GM21447 (cell line): ENCODE results near the gene ADNP2.
A peak's percentile ranks its signal among the peaks of the same experiment; 100 is the strongest.

Source experiments
- ATAC-seq: cut with Tn5 transposase; IDR thresholded peaks from one replicate; pipeline ENCODE4 v1.9.1; 2021; ENCODE audit not compliant: unreplicated experiment

Gene ADNP2

DNA sequence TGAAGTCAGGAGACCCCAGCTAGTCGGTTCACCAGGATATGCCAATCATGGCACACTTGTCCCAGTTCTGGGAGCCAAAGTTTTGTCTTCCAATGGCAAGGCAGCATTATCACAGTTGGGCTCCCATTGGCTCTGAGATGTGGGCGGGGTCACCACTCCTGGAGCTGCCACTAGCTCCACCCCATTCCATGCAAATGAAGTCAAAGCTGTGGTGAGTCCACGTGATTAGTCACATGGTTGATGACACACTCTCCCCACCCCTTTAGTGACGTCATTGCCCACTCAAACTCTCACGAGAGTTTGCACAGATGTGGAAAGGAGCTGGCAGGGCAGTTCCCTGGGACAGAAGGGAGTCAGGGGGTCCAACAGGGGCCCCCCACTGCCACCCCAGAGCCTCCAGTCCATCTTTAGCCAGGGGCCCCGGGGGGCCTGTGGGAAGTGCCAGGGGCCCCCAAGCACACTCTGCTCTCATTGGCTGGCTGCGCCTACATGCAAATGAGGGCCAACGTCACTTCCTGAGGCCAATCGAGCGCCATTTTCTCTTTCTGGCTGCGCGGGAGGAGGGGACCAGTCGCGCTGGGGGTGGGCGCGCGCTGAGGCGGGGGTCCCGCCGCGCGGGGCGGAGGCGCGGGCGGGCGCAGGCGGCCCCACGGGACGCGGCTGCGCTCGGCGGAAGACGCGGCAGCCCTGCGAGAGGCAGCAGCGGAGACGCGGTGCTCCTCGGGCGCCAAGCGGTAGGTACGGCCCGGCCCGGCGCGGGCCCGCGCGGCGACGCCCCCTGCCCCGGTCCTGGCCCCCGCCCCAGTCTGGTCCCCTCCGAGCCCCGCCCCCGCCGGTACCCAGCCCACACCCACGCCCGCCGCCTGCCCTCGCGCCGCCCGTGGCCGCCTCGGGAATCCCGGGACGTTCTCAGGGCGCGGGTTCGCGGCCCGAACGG, at the start of gene ADNP2:
TSS of gene ADNP2 (plus strand) at position 524 of the 937 bp plus-strand sequence. CDS start 8,281 bp downstream, outside the sequence.
- peak; percentile 59 for ATAC-seq

DNA sequence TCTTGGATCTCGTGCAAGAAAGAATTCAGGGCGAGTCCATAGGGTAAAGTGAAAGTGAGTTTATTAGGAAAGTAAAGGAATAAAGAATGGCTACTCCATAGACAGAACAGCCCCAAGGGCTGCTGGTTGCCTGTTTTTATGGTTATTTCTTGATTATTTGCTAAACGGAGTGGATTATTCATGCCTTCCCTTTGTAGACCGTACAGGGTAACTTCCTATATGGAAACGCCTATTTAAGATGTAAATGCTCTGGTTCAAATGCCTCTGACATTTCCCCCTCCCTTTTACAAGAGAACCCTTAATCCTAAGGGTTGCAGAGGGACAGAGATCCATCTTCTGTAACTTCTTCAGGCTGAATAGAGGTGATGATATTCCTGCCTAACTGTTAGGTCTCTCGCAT, 49.1 kb upstream of the ADNP2 start:
- ATAC-seq, result no peak

GRCh38 chr18:80065705-80066104, 43.4 kb upstream of the ADNP2 start:
- no peak for ATAC-seq

- ATAC-seq, result no peak
Measured at GRCh38 chr18:80067321-80067720, 41.7 kb upstream of the ADNP2 start.

- no peak for ATAC-seq
Measured at GRCh38 chr18:80067897-80068296, 41.2 kb upstream of the ADNP2 start.

DNA sequence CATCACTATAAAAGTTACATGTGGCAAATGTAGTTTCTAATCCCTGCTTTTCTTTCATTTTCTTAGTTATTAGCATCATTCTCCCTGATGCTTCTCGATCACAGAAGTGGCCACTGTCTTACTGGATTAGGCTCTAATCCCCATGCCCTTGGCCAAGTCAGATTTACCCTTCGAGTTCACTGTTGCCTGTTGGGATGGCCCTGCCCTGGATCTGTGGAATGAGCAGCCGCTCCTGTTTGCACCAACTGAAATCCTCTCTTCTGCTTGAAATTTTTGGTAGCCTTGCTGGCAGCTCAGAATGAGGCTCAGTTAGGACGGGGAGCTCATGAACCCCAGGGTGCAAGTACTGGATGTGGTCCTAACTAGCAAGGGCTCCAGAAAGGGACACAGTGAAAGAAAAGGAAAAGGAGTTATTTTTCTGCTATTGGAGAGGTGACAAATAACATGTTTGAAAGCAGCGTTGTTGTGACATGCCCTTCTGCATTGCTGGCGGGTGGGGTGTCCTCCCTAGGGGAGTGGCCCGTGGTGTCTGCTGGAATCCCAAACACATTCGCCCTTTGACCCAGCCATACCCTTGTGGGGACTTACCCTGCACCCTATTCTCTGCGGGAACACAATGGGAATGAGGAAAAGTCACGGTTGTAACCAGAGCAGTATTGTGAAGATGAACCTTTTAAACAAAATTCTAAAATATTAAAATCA, 40.3 kb upstream of the ADNP2 start:
- ATAC-seq, result no peak

DNA sequence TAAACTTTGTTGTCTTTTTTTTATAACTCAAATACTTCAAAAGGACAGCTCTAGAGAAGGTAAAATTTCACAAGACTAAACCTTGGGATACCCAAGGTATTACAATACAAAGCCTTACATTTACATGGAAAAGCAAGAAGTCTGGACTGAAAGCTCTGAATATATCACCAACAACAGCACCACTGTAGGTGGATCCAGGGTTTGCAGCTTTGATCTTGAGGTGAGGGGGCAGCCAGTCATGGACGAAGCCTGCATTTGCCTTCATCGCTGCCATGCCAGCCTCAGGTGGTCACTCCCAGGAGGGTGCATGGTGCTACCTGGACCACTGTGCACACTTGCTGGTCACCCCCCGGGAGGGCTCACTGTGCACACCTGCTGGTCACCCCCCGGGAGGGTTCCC, 38.2 kb upstream of the ADNP2 start:
- no peak for ATAC-seq

- no peak for ATAC-seq
Measured at GRCh38 chr18:80074183-80074582, 34.9 kb upstream of the ADNP2 start.

- ATAC-seq, result no peak
Measured at GRCh38 chr18:80074697-80075096, 34.4 kb upstream of the ADNP2 start.

DNA sequence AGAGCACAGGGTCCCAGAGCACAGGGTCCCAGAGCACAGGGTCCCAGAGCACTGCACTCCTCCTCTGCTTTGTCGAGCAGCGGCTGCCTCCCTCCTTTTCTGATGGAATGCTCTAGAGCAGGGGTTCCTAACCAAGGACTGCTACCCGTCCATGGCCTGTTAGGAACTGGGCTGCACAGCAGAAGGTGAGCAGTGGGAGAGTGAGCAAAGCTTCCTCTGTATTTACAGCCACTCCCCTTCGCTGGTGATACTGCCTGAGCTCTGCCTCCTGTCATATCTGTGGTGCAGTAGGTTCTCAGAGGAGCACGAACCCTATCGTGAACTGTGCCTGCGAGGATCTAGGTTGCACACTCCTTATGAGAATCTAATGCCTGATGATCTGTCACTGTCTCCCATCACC, 33.1 kb upstream of the ADNP2 start:
- no peak for ATAC-seq

- ATAC-seq, result no peak
Measured at GRCh38 chr18:80076379-80076778, 32.7 kb upstream of the ADNP2 start.

DNA sequence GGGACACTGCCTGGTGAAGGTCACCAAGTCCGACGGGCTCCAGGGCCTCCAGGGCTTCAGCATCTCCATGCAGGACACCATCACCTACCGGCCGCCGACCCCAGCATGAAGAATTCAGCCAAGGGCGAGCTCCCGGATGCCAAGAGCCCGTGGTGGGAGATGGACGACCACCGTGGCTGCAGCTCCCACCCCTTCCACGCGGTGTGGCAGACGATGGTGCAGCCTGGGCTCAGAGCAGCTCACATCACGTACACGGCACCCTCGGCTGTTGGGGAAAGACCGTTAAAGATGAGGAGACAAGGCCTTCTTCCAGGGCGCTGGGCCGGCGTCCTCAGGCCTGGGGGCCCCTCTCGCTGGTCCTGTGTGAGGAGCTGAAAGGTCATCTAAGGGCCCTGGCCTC, 31.2 kb upstream of the ADNP2 start:
- ATAC-seq, result no peak

DNA sequence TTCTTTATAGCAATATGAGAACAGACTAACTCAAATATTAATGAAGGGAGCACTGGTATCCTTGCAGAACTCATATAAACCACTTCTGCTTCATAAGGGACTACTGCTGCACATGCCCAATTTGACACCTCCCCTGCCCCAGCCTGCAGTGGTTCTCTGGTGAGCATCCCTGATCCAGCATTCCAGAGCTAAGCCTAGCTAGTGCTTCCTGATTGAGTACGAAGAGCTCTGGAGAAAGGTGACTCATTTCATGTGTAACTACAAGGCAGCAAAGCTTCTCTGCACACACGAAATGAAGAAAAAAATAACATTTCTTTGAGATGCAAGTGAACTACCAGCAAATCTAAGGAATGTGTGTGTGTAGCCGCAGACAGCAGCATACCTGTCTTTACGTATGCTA, 22.8 kb upstream of the ADNP2 start:
- ATAC-seq, result no peak

GRCh38 chr18:80088036-80088435, 21.0 kb upstream of the ADNP2 start:
- no peak for ATAC-seq

DNA sequence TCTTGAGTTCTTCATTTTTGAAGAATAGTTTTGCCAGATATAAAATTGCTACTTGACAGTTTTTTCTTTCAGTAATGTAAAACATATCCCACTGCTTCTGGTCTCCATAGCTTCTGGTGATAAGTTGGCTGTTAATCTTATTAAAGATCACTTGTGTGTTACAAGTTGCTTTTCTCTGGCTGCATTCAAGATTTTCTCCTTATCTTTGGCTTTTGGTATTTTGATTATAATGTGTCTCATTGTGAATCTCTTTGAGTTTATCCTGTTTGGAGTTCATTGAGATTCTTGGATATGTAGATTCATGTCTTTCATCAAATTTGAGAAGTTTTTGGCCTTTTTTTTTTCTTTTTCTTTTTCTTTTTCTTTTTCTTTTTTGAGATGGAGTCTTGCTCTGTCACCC, 20.2 kb upstream of the ADNP2 start:
- no peak for ATAC-seq

- no peak for ATAC-seq
Measured at GRCh38 chr18:80095414-80095813, 13.6 kb upstream of the ADNP2 start.

- ATAC-seq, result no peak
Measured at GRCh38 chr18:80096032-80096565, 13.0 kb upstream of the ADNP2 start.

DNA sequence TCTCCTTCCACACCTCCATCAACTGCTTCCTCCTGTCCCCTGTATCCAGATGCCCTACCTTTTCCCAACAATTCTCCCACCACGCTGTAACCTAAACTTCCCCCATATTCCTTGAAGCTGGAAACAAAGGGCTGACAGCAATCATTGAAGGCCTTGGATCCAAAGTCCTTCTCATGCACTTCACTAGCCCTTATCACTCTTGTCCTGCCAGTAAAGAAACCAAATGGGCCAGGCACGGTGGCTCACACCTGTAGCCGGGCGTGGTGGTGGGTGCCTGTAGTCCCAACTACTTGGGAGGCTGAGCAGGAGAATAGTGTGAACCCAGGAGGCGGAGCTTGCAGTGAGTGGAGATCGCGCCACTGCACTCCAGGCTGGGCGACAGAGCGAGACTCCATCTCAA, 11.9 kb upstream of the ADNP2 start:
- no peak for ATAC-seq

GRCh38 chr18:80103231-80103630, 5.8 kb upstream of the ADNP2 start:
- ATAC-seq, result no peak

GRCh38 chr18:80104364-80104779, 4.7 kb upstream of the ADNP2 start:
- no peak for ATAC-seq

DNA sequence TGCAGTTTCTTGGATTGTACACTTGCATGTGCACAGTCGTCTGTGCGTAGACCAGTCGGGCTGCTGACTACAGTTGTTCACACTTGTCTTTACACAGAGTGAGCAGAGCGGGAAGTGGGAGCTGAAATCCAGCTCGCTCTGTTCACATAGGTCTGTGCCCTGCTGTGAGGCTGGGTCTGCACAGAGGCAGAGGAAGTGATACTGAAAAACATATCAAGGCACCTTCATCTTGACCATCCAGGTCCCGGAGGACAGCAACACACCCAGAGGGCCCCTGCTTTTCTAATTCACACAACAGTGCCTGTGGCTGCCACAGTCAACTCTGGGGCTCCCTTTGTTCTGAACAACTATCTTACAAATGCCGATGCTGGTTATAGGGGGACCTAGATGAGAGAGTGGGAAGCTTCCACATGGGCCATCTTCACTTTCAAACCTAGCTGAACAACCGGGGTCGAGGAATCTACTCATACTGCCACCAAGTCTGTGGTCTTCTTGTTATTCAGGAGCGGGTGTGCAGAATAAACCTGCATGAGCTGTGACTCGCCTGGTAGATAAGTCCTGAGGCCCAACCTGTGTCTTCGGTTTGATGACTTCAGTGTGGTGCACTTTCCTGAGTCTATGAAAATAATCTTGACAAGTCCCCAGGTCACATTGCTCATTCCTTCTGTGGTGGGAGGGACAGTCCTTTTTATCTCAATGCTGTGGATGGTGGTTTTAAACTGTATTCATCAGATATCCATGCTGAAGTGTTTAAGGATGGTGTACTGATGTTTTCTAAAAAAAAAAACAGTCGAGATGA, 3.5 kb upstream of the ADNP2 start:
- ATAC-seq, result peak; percentile 48
